HG02798 (cell line): ENCODE results near the gene XPR1.

Experiments
- ATAC-seq: cut with Tn5 transposase; IDR thresholded peaks from one replicate; pipeline ENCODE4 v1.9.1; 2021; ENCODE audit warnings: mild to moderate bottlenecking; ENCODE audit not compliant: unreplicated experiment, poor library complexity

XPR1 gene

GRCh38 chr1:180614730-180615129 is 17.1 kb upstream of the XPR1 start:
- ATAC-seq = no peak

- ATAC-seq = no peak
These were observed 16.1 kb upstream of the XPR1 start for GRCh38 chr1:180615493-180616290.

- no peak for ATAC-seq
These were observed 15.4 kb upstream of the XPR1 start for GRCh38 chr1:180616439-180616838.

- ATAC-seq = no peak
These were observed 13.9 kb upstream of the XPR1 start for GRCh38 chr1:180617774-180618395.

GRCh38 chr1:180620581-180620980 is 11.2 kb upstream of the XPR1 start:
- no peak for ATAC-seq

GRCh38 chr1:180622658-180623508 is 8.9 kb upstream of the XPR1 start:
- ATAC-seq = no peak

GRCh38 chr1:180623579-180624347 is 8.1 kb upstream of the XPR1 start:
- no peak for ATAC-seq

GRCh38 chr1:180626711-180627110 is 5.1 kb upstream of the XPR1 start:
- ATAC-seq = no peak

- no peak for ATAC-seq
These were observed 4.4 kb upstream of the XPR1 start for GRCh38 chr1:180627411-180627810.

- no peak for ATAC-seq
These were observed 3.2 kb upstream of the XPR1 start for GRCh38 chr1:180628646-180629045.

- ATAC-seq = no peak
These were observed 1.2 kb upstream of the XPR1 start for GRCh38 chr1:180630408-180631193.

GRCh38 chr1:180631194-180631765 is 542 bp upstream of the XPR1 start:
- ATAC-seq = no peak

- ATAC-seq = peak; percentile 34
These were observed 669 bp downstream of the XPR1 start for GRCh38 chr1:180632326-180633056.

- no peak for ATAC-seq
These were observed 1.5 kb downstream of the XPR1 start for GRCh38 chr1:180633057-180634056.

- ATAC-seq = no peak
These were observed 4.3 kb downstream of the XPR1 start for GRCh38 chr1:180636138-180636537.

- no peak for ATAC-seq
These were observed 8.0 kb downstream of the XPR1 start for GRCh38 chr1:180639871-180640270.

GRCh38 chr1:180640531-180640949 is 8.7 kb downstream of the XPR1 start:
- no peak for ATAC-seq
